Spleen (tissue), 13 donors: ENCODE results near the gene ECI1. TPM values are rescaled to one million over a fixed set of nuclear protein-coding genes. Genes with fewer than 3 reads are reported as not detected.
A peak's percentile ranks its signal among the peaks of the same experiment; 100 is the strongest.

Experiments used
- DNase-seq: peaks from one replicate; pipeline ENCODE4 v3.0.0-alpha.2; 2020
- H3K27ac ChIP-seq, 8 donors: fragments of 200-600 bp; sonication (generic) in 7 of 8; 1 replicate in 4 of 8; 2 replicates in 4 of 8; pipeline versions ENCODE4 v1.5.0 to v1.8.0; 2016 to 2021; ENCODE audit warnings: inconsistent platforms in 4 of 8, mild to moderate bottlenecking in 4 of 8, moderate library complexity in 1 of 8
- H3K27me3 ChIP-seq, 7 donors: fragments of 200-600 bp; sonication (generic) in 6 of 7; replicated peaks in 1 of 7; 1 replicate in 4 of 7; 2 replicates in 3 of 7; pipeline versions ENCODE4 v1.5.0 to v1.8.0; 2016 to 2021; ENCODE audit warnings: inconsistent platforms in 3 of 7, mild to moderate bottlenecking in 1 of 7
- H3K36me3 ChIP-seq, 6 donors: fragments of 200-600 bp; sonication (generic) in 5 of 6; 1 replicate in 4 of 6; 2 replicates in 2 of 6; pipeline versions ENCODE4 v1.5.0 to v1.8.0; 2016 to 2021; ENCODE audit warnings: inconsistent platforms in 2 of 6
- H3K4me1 ChIP-seq, 6 donors: fragments of 200-600 bp; sonication (generic) in 5 of 6; 1 replicate in 3 of 6; 2 replicates in 3 of 6; pipeline versions ENCODE4 v1.5.0 to v1.8.0; 2016 to 2021; ENCODE audit warnings: inconsistent platforms in 3 of 6
- H3K4me3 ChIP-seq, 8 donors: fragments of 200-600 bp; sonication (generic) in 7 of 8; 1 replicate in 4 of 8; 2 replicates in 4 of 8; pipeline versions ENCODE4 v1.5.0 to v1.8.0; 2016 to 2021; ENCODE audit warnings: inconsistent platforms in 4 of 8, mild to moderate bottlenecking in 4 of 8, moderate library complexity in 2 of 8
- H3K9me3 ChIP-seq, 8 donors: fragments of 200-600 bp; sonication (generic) in 7 of 8; 1 replicate in 4 of 8; 2 replicates in 4 of 8; pipeline versions ENCODE4 v1.5.0 to v1.8.0; 2016 to 2021; ENCODE audit warnings: inconsistent platforms in 4 of 8
- POLR2A ChIP-seq, 3 donors: fragments of 450-650 bp; IDR thresholded peaks; one replicate each; pipeline ENCODE4 v1.5.1; 2017; ENCODE audit warnings: antibody characterized with exemption in 3 of 3, mild to moderate bottlenecking in 1 of 3
- POLR2AphosphoS5 ChIP-seq, 3 donors: sonication (generic); formaldehyde crosslinking; IDR thresholded peaks; one replicate each; pipeline ENCODE4 v1.5.1; 2017; ENCODE audit warnings: antibody characterized with exemption in 3 of 3
- WGBS, 5 donors: extraction: QIAGEN DNeasy Blood & Tissue Kit in 3 of 5; methylation state at CpG; one replicate each; pipeline versions ENCODE4 v1.1.5 to v1.1.7; 2013 to 2018; 5-methylcytosine and 5-hydroxymethylcytosine counted together
- intact Hi-C: fragments of 100-400 bp; cut with DNase I; formaldehyde crosslinking; loops from one replicate; pipeline ENCODE4 v1.15.0; 2023; ENCODE audit warnings: low total_unique reads
- long read RNA-seq, 2 donors: transcript quantifications; one replicate each; lab custom pipeline, GENCODE V29; 2026
- polyA plus RNA-seq, 3 donors: library from polyadenylated mRNA; stranded (reverse); fragments of 200-250 nt; gene quantifications; one replicate each; pipeline ENCODE4 v1.2.1, GENCODE V29; 2013
- total RNA-seq, 7 donors: library from RNA; depleted of rRNA in 3 of 7; stranded (reverse); fragments of >200 nt in 3 of 7; fragmentation: NEBNext Ultra II Directional in 4 of 7; extraction: Animal tissue kit (Norgen Biotek cat#: 25700) in 4 of 7; gene quantifications; one replicate each; pipeline versions ENCODE4 v1.1.0 to v1.2.1, GENCODE V29; 2016 to 2021
- TF ChIP-seq, protein P1 (sequence below), 11 experiments: fragments of 200-600 bp in 7 of 11; fragments of 450-650 bp in 4 of 11; sonication (generic) in 4 of 11; IDR thresholded peaks in 8 of 11; conservative IDR thresholded peaks in 3 of 11; 1 replicate in 7 of 11; 2 replicates in 4 of 11; pipeline versions ENCODE4 v1.4.0 to v1.8.0; 2016 to 2021; ENCODE audit warnings: antibody characterized with exemption in 11 of 11, inconsistent platforms in 4 of 11, mild to moderate bottlenecking in 1 of 11
- donor health status: healthy with polysubstance abuse.
- donor health status: DM: no; HTN: no; CAD: no; lungs with moderate emphysema.
- donor health status: DM: no; HTN: no; CAD: no.
- donor health status: Bipolar disorder and iron deficiency.
- donor health status: healthy.
- donor health status: DM: no; HTN: no; CAD: no.
- donor health status: DM: yes; HTN: yes; CAD: no.

ECI1 gene
- total RNA-seq (10 to 100 TPM; 20.6 to 35.2 (median 29.0) TPM), polyA plus RNA-seq (10 to 100 TPM; 42.0 to 54.8 (median 51.6) TPM)
- long read RNA-seq, donor 1, transcript ECI1-201 (7 exons, 1,541 nt) = major isoform, 29 of 39 reads
- long read RNA-seq, donor 1, transcript ECI1-206 (6 exons, 961 nt) = minor isoform, 7 of 39 reads
- long read RNA-seq, donor 1, partial matches to known transcripts = 0 of 39 reads
- long read RNA-seq, donor 1, other reads (novel, unspliced or antisense) = 0 of 39 reads
- long read RNA-seq, donor 2, transcript ECI1-201 (7 exons, 1,541 nt) = major isoform, 18 of 22 reads
- long read RNA-seq, donor 2, partial matches to known transcripts = 0 of 22 reads
- long read RNA-seq, donor 2, other reads (novel, unspliced or antisense) = 0 of 22 reads

DNA sequence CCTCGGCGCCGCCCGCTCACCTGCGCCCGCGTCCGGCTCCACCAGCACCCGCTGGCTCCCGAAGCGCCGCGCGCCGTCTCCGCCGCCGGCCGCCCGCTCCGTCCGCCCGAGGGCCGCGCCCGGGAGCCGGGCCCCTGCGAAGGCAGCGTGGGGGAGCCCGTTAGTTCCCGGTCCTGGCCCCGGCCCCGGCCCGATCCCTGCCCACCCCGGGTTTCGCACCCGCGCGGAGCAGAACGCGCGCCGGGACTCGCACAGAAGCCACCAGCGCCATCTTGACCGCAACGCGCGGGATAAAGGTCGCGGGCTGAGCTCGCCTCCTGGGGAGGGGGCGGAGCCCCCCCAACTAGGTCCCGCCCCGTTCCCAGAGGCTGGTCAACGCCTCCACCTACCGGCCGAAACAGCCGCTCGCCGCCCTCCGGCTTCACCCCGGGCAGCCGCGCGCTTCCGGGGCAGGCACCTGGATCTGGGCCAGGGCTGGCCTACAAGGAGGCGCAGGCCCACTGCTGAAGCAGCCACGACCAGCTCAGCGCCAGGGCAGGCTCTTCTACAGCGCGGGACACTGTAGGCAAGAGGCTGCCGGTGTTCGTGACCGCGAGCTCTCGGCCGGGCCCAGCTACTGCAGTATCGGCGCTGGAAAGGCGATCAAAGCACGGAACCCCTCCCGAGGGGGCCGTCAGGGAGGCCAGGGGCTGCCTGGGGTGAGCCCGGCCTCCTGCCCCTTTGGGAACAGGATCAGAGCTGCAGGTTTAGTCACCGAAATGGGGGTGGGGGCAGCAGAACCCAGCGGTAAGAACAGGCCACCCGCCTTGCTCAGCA lies at the start of gene ECI1:
Gene ECI1, minus strand, starts transcription at position 292 of the 816 bp plus-strand sequence. Its CDS starts 21 bp downstream, at position 271.
- H3K27me3 ChIP-seq = no peaks in the 10 kb centered on the region
- TF ChIP-seq, protein P1, sequence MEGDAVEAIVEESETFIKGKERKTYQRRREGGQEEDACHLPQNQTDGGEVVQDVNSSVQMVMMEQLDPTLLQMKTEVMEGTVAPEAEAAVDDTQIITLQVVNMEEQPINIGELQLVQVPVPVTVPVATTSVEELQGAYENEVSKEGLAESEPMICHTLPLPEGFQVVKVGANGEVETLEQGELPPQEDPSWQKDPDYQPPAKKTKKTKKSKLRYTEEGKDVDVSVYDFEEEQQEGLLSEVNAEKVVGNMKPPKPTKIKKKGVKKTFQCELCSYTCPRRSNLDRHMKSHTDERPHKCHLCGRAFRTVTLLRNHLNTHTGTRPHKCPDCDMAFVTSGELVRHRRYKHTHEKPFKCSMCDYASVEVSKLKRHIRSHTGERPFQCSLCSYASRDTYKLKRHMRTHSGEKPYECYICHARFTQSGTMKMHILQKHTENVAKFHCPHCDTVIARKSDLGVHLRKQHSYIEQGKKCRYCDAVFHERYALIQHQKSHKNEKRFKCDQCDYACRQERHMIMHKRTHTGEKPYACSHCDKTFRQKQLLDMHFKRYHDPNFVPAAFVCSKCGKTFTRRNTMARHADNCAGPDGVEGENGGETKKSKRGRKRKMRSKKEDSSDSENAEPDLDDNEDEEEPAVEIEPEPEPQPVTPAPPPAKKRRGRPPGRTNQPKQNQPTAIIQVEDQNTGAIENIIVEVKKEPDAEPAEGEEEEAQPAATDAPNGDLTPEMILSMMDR (IDR thresholded peaks at IDR 0.05 in 8 of 11, conservative IDR thresholded peaks at IDR 0.05 in 3 of 11) = peak; percentile 79 to 93 (median 88)
- TF ChIP-seq POLR2A (IDR thresholded peaks at IDR 0.05) (peak in 2 of 3 donors; percentile 11 to 43), POLR2AphosphoS5 (IDR thresholded peaks at IDR 0.05) (peak; percentile 90 to 97 (median 91))
- WGBS, 5 donors = 1 to 16% (median 3%) methylated on average over 9 to 88 of the region's 88 CpGs
- peaks cover 0 to 52% (median 41%) of the 10 kb centered on the region in 6 donors for H3K36me3 ChIP-seq
- no peaks in the 10 kb centered on the region for H3K9me3 ChIP-seq
- DNase-seq = peak; percentile 99
- H3K4me1 ChIP-seq = peaks cover 9 to 52% (median 29%) of the 10 kb centered on the region in 6 donors
- peak within 1 kb of the TSS; percentile 78 to 96 (median 90) for H3K27ac ChIP-seq
- peak within 1 kb of the TSS; percentile 59 to 85 (median 68) for H3K4me3 ChIP-seq
- intact Hi-C loops = no loop called here

- intact Hi-C loops = no loop called here
- no peaks in the 10 kb centered on the region for H3K27me3 ChIP-seq
- no peak for TF ChIP-seq POLR2A (IDR thresholded peaks at IDR 0.05)
- TF ChIP-seq, protein P1 (IDR thresholded peaks at IDR 0.05 in 8 of 11, conservative IDR thresholded peaks at IDR 0.05 in 3 of 11) = no peak
- TF ChIP-seq POLR2AphosphoS5 (IDR thresholded peaks at IDR 0.05) = no peak
- H3K36me3 ChIP-seq = peaks cover 0 to 20% (median 2%) of the 10 kb centered on the region in 6 donors
- peaks cover 0 to 14% (median 5%) of the 10 kb centered on the region in 6 donors for H3K4me1 ChIP-seq
- 64 to 84% (median 73%) methylated on average over 10 of the region's 10 CpGs for WGBS, 5 donors
- no peak for DNase-seq
- H3K27ac ChIP-seq = no peak overlapping the region
- H3K9me3 ChIP-seq = no peaks in the 10 kb centered on the region
- H3K4me3 ChIP-seq = no peak overlapping the region
Observed at GRCh38 chr16:2299915-2300192, 48.5 kb upstream of the ECI1 start.

DNA sequence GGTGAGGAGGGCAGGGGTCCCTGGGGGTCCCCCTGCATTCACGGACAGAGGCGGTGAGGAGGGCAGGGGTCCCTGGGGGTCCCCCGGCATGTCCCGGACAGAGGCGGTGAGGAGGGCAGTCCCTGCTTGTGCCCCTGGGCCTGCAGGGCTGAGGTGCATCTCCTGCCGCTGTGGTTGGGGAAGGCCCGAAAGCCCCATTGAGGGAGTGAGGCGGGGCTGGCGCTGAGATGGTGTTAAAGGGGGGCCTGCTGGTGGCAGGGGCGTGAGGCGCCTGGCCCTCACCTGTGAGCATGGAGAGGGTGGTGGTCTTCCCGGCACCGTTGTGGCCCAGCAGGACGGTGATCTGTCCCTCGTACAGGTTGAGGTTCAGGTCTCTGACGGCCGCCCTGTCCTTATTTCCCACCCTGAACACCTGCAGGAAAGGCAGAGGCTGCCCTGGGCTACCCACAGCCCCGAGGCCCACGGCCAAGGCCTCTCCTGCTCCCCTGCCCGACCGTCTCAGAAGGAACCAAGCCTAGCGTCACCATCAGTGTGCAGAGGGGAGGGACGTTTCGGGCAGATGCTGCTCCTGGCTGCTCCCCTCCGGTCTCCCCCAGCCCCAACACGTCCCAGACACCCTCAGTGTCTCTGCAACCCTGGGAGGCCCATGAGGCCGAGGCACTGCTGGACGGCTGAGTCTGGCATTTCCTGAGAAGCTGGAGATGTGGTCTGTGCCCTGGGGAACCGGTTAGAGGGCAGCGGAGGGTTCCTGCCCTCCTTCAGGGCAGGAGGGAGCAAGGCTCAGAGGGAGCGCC lies 47.9 kb upstream of the ECI1 start:
- H3K27me3 ChIP-seq = no peaks in the 10 kb centered on the region
- intact Hi-C loops = no loop called here
- no peak overlapping the region for H3K27ac ChIP-seq
- H3K4me3 ChIP-seq = no peak overlapping the region
- TF ChIP-seq POLR2AphosphoS5 (IDR thresholded peaks at IDR 0.05) = no peak
- TF ChIP-seq, protein P1 (IDR thresholded peaks at IDR 0.05 in 8 of 11, conservative IDR thresholded peaks at IDR 0.05 in 3 of 11) = no peak
- no peak for TF ChIP-seq POLR2A (IDR thresholded peaks at IDR 0.05)
- H3K4me1 ChIP-seq = peaks cover 0 to 14% (median 5%) of the 10 kb centered on the region in 6 donors
- no peak for DNase-seq
- H3K9me3 ChIP-seq = no peaks in the 10 kb centered on the region
- peaks cover 0 to 22% (median 2%) of the 10 kb centered on the region in 6 donors for H3K36me3 ChIP-seq
- 81 to 91% (median 86%) methylated on average over 15 to 31 of the region's 31 CpGs for WGBS, 5 donors
